Hippocampal formation (tissue), 2 donors: ENCODE data around the gene DARS2.

Source experiments
- DNase-seq, 2 donors: peaks; one replicate each; lab custom pipeline; 2025; lab: John Stamatoyannopoulos, UW

The DARS2 gene

DNA sequence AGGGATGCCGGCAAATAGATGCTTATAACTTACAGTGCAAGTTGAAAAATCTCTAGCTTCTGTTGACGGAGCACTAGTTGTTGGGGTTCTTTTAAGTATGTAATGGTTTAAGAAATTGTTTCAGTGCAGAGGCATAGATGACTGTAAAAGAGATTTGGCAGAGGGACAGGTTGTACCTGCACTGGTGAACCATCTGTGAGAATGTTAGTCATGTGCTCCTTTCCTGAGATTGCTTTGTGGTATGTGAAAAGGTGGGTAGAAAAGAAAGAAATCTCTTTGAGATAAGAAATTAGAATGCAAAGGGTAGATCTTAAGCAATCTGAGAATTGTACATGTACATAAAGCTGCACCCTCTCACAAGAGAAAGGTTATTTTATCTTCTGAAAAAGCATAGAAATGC, 63.2 kb downstream of the DARS2 start:
- no peak for DNase-seq

DNA sequence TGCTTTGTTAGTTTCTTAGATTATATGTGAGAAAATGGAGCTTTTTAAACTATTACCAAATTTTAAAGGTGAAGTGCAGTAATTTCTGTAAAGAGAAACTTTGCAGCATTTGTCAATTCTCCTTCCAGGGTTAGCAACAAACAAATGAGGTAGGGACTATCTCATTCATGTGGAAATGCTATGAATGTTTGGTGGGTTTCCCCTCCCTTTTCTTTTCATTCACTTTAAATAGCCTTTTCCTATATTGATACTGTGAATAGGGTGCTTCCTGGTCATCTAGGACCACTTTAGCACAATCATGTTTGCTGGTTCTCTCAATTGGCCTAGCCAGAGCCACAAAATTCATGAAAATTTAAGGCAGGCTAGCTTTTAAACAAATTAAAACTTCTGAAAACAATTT, 64.3 kb downstream of the DARS2 start:
- DNase-seq = no peak

DNA sequence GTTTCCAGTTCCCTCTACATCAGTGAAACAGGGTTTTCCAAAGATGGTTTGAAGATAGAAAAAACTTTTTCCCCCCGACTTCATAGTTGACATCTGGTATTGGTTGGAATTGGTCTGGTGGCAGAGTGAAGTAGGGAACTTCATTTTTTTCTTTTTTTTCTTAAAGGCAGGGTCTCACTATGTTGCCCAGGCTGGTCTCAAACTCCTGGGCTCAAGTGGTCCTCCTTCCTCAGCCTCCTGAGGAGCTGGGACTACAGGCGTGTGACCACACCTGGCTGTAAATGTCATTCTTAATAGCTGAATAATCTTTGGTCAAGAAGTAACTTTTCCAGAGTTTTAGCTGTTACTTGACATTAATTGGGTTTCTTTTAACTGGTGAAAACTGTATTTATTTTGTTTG, 65.4 kb downstream of the DARS2 start:
- DNase-seq = no peak

DNA sequence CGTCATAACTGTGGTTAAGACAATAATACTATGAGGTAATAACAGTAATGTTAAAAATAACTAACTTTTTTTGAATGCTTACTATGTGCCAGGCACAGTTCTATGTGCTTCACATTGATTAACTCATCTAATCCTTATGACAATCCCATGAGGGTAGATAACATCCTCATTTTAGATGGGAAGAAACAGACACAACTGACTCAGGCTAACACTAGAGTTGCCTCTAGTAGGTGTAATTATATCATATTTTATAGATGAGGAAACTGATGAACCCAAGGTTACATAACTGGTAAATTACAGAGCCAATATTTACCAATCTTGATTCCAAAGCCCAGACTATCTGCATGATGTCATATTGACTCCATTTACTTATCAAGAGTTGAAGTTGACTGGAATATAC, 69.1 kb downstream of the DARS2 start:
- no peak for DNase-seq

DNA sequence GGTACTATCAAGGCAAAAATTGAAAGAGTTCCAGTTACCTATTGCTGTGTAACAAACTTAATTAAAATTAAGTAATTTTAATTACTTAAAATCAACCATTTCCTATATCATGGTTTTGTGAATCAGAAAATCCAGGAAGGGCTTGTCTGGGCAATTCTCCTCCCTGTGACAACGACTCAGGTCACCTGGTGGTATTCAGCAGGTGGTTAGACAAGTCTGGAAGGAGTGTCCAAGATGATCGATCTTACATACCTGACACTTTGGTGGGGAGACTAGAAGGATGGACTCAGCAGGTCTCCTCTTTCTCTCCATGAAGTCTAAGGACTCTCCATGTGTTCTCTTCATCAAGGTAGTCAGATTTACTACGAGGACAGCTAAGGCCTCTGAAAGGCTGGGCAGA, 69.7 kb downstream of the DARS2 start:
- DNase-seq = no peak

DNA sequence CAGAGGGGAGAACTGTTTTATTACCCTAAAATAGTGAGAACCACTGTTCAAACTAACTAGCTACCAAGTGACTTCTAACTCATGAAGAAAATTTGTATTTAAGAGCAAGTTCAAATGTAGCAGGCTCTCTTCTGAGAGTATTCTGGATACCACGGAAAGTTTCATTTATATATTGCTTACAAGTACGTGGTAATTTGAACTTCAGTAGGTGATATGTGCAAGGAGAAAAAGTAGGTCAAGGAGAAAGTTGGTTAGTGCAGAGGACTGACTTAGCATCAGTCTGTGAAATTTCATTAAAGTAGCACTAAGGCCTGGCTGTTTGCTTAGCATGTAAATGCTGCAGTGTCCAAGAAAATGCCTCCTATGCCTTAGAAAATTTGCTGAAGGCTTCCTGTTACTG, 76.0 kb downstream of the DARS2 start:
- no peak for DNase-seq

DNA sequence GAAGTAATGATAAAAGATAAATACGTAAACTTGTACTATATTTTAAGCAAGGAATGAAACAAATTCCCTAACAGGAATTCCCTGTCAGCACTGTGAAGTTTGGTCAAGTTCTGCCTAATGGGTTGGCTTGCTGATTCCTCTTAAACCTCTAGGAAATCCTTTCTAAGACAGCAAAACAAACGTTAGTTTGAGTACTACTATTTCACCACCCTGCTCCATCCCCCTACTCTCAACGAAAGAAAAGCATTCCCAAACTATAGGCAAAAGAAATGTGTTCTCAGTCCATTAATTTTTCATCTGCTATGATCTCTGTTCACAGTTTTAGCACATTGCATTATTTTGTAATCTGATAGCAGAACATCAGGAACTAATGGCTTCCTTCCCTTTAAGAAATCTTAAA, 76.5 kb downstream of the DARS2 start:
- no peak for DNase-seq

DNA sequence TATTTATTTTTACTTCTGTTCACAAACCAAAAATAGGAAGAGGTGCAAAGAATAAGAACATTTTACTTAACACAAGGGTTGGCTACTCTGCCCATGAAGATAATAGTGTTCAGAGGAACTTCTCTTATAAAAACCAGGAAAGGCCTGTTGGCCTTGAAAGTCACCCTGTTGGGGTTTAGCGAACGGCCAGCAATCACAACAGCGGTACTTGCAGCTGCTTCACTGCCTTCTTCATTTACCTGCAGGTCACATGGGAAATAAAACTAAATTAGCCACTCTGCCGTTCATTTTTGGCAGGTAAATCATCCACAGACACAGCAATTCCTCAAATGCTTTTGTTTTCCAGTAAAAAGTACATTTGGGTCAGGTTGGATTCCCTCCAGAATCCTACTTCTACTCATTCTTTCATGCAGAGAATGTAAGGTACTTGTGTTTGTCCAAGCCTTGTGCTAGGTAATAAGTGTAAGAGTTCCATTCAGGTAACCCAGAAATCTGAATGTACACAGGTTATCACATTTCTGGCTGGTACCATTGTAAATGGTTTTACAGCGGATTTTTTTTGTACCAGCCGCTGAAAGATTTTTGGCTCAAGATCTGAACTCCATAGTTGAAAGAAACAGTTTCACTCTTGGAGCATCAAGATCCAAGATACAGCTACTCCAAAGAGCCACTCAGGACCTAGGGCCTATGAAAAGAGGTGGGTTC, 79.5 kb downstream of the DARS2 start:
- no peak for DNase-seq
